GM15510 (cell line): ENCODE results near the gene PHYHIPL.

ENCODE experiments used
- POLR2A ChIP-seq: IDR thresholded peaks from 3 replicates; pipeline ENCODE4 v1.6.1; 2011; ENCODE audit warnings: borderline replicate concordance; ENCODE audit not compliant: insufficient read length; ENCODE audit errors: extremely low read depth

The PHYHIPL gene

DNA sequence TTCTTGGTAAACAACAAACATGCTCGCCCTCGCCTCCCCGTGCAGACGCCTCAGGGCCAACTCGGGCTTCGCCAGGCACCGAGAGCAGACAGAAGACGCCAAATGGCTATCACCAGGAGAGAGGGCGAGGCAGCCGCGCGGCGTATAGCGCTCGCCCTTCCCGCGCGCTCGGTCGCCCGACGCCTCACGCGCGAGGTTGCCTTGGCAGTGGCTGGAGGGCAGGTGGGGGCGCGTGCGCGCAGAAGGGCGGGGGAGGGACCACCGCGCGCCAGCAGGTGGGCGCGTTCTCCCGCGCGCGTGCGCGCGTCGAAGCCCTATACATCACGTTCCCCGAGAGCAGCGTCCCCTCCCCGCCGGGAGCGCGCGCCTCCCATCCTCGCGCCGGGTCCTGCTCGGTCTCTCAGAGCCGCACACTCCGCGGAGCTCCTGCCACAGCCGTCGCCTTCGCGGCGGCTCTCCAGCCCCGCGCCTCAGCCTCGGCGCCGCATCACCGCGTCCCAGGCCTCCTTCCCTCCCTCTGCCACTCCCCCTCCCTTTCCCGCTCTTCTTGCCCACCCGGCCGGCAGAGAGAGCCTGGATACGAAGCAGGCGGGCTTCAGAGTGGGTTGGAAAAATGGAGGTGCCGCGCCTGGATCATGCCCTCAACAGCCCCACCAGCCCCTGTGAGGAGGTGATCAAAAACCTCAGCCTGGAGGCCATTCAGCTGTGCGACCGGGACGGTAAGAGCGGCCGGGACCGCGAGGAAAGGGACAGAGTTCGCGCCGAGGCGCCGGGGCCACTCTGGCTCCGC lies at the start of gene PHYHIPL:
TSS of gene PHYHIPL (plus strand) at position 403 of the 790 bp plus-strand sequence. CDS start at position 614, 211 bp downstream.
- TF ChIP-seq POLR2A, result no peak

- no peak for TF ChIP-seq POLR2A
Observed at GRCh38 chr10:59126991-59127390, 49.5 kb upstream of the PHYHIPL start.

GRCh38 chr10:59127991-59128390 lies 48.5 kb upstream of the PHYHIPL start:
- TF ChIP-seq POLR2A, result no peak

DNA sequence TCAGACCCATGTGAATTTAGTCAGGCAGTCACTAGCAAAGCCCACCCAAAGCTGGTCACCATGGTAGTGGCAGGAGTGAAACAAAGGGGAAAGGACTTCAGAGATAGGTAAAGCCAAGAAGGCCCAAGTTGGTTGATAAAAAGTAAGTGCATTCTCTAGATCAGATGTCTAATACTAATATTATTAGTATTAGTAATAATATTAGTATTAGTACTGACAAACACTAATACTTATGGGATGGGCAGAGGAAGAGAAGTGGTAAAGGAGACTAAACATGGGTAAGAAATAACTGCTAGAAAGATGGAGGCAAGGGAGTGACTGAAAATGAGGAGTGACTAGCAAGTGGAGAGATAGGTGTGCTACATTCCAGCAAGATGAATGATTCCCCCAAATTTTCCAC lies 46.6 kb upstream of the PHYHIPL start:
- no peak for TF ChIP-seq POLR2A

DNA sequence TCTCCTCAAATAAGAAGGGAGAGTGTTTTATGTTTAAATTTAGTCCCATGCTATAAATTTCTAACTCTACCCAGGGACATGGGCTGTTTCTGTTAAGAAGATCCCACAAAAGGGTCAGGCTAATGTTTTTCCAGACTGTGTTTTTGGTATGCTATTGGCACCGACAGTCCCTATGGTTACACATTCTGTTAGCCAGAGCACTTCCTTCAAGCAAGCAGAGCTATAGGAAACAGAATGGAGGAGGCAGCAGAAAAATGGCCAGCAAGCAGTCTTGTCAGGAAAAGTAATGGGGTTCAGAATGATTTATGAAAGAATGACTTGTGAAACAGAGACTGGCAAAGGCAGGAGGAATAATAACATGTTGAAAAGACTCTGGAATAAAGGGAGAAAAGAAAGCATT lies 44.8 kb upstream of the PHYHIPL start:
- no peak for TF ChIP-seq POLR2A

GRCh38 chr10:59133841-59134593 lies 42.4 kb upstream of the PHYHIPL start:
- TF ChIP-seq POLR2A, result no peak

DNA sequence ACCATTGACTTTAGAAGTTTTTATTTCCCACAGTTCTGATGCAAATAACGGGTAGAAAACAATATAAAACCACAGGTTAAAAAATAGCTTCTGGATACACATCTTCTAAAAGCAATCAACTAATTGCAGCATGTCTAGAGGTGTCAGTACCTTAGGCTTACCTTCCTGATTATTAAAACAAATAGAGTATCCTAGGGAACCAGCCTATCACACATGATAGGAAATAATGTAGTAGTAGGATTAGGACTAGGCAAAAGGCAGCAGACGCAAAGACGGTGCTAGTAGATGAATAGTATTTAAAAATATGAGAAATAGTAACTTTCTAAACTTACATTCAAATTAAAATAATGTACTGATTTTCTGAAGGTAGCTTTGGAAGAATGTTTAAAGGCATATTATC lies 41.7 kb upstream of the PHYHIPL start:
- TF ChIP-seq POLR2A, result no peak

DNA sequence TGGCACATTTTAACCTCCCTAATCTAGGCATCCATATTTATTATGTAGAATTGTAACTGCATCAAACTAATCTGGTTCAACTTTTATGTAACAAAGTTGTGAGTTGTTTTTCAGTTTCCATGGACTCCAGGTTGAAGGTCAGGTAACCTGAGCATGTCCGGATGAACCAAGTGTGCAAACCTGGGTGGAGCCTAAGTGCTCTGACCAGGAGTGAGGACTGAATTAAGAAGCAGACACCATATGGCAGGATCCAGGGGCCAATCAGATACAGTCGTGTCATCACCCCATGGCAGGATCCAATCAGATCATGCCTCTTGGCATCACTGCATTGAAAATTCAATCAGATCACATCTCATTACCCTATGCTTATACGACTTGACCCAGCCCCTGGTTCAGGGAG lies 41.2 kb upstream of the PHYHIPL start:
- no peak for TF ChIP-seq POLR2A

DNA sequence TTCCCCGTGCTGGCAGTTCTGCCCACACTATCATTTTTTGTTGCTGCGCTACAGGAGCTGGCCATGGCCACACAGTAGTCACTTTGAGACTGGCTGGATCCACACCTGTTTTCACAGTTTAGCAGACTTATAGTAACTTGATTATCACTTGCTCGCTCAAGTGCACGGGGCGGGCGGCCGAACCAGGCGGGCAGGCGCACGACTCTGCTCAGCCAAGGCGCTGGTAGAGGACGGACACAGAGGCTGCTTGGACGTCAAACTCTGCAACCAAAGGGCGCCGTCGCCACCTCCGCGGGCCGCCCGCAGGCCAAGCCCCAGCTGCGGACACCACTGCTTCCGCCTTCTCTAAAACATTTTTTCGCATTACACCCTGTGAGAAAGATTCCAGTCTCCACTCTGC lies 38.4 kb upstream of the PHYHIPL start:
- no peak for TF ChIP-seq POLR2A

- TF ChIP-seq POLR2A, result no peak
Observed at GRCh38 chr10:59143544-59143943, 32.9 kb upstream of the PHYHIPL start.

GRCh38 chr10:59148701-59149100 lies 27.7 kb upstream of the PHYHIPL start:
- TF ChIP-seq POLR2A, result no peak

GRCh38 chr10:59155556-59155955 lies 20.9 kb upstream of the PHYHIPL start:
- TF ChIP-seq POLR2A, result no peak

DNA sequence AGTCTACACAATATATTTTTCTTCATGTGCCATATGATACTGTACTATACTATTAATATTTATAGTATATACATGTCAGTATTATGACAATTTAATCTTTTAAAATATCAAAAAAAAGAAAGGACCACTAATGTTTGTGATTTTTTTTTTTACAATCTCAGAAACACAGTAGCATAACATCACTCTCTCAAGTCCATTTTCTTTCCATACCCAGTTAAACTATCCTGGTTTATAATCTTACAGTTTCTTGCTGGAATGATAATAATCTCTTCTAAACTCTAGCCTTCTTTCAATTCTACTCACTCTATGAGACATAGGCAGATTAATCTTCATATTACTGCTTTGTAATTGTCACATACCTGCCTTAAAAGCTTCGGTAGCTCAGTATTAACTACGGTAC lies 8.9 kb upstream of the PHYHIPL start:
- no peak for TF ChIP-seq POLR2A

- TF ChIP-seq POLR2A, result no peak
Observed at GRCh38 chr10:59172567-59172966, 3.9 kb upstream of the PHYHIPL start.

DNA sequence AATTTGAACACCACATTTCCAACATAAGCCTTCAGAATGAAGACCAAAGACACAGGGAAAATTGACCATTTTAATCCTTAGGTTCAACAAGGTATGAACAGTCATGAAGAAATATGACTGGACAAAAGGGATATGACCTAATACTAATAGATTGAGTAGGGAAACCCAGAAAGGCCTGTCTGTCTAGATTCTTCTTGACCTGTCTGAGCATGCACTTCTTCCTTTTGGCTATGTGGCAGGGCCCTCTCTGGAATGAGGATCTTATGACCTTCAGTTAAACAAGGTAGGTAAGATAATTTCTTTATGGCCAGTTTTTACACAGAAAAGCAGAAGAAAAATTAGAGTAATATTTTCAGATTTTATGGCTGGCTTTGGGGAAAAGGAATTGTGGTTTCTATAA lies 3.0 kb upstream of the PHYHIPL start:
- TF ChIP-seq POLR2A, result no peak
